ENCODE measurements around the gene OR8D2.

The OR8D2 gene

GRCh38 chr11:124320097-124320496 is at the start of gene OR8D2:
OR8D2 (minus strand) TSS chr11:124320197; CDS start chr11:124320197, 0 bp downstream.
- DNase-seq = no peak

GRCh38 chr11:124359566-124359965 is 39.6 kb upstream of the OR8D2 start:
- DNase-seq = no peak

- no peak for DNase-seq
Observed at GRCh38 chr11:124346311-124346955, 26.4 kb upstream of the OR8D2 start.

GRCh38 chr11:124344346-124344745 is 24.3 kb upstream of the OR8D2 start:
- no peak for DNase-seq

- no peak for DNase-seq
Observed at GRCh38 chr11:124340142-124340447, 20.1 kb upstream of the OR8D2 start.

GRCh38 chr11:124339396-124340141 is 19.6 kb upstream of the OR8D2 start:
- DNase-seq = no peak

GRCh38 chr11:124331873-124332272 is 11.9 kb upstream of the OR8D2 start:
- no peak for DNase-seq

GRCh38 chr11:124329787-124330478 is 9.9 kb upstream of the OR8D2 start:
- DNase-seq = no peak

- no peak for DNase-seq
Observed at GRCh38 chr11:124327775-124328174, 7.8 kb upstream of the OR8D2 start.

- DNase-seq = no peak
Observed at GRCh38 chr11:124322356-124322755, 2.4 kb upstream of the OR8D2 start.

GRCh38 chr11:124315052-124315451 is 4.9 kb downstream of the OR8D2 start:
- no peak for DNase-seq

- no peak for DNase-seq
Observed at GRCh38 chr11:124313849-124314248, 6.1 kb downstream of the OR8D2 start, which contains the start of gene OR8D1. OR8D1 (minus strand) TSS chr11:124313949; CDS start chr11:124310766, 3,183 bp downstream.

- DNase-seq = no peak
Observed at GRCh38 chr11:124313131-124313530, 6.9 kb downstream of the OR8D2 start.

GRCh38 chr11:124311670-124312069 is 8.3 kb downstream of the OR8D2 start:
- no peak for DNase-seq

GRCh38 chr11:124311269-124311668 is 8.7 kb downstream of the OR8D2 start:
- DNase-seq = no peak

GRCh38 chr11:124310721-124311120 is 9.3 kb downstream of the OR8D2 start:
- DNase-seq = no peak

- DNase-seq = no peak
Observed at GRCh38 chr11:124307093-124307492, 12.9 kb downstream of the OR8D2 start.

GRCh38 chr11:124302347-124303125 is 17.5 kb downstream of the OR8D2 start:
- DNase-seq = no peak

- DNase-seq = no peak
Observed at GRCh38 chr11:124301548-124301947, 18.4 kb downstream of the OR8D2 start.

GRCh38 chr11:124297921-124298320 is 22.1 kb downstream of the OR8D2 start:
- no peak for DNase-seq

GRCh38 chr11:124296016-124296415 is 24.0 kb downstream of the OR8D2 start:
- DNase-seq = no peak

- DNase-seq = no peak
Observed at GRCh38 chr11:124294687-124295086, 25.3 kb downstream of the OR8D2 start.

Measured in activated CD4-positive, alpha-beta T cell treated with anti-CD3 and anti-CD28 coated beads, Interleukin-2, Interleukin-6, amounts not matched to agents 100 ng/mL and 50 ng/mL, durations not matched to agents 16 hours and 8 hours (primary cell).